GM23248 (cell line): ENCODE measurements around the gene ACP2.

Experiments used
- EZH2 ChIP-seq: fragments of 200-600 bp; sonication (generic); IDR thresholded peaks from 2 replicates; pipeline ENCODE4 v1.6.1; 2018; ENCODE audit warnings: antibody characterized with exemption, mild to moderate bottlenecking; ENCODE audit not compliant: insufficient read depth, poor library complexity, severe bottlenecking
- EZH2phosphoT487 ChIP-seq: fragments of 200-600 bp; sonication (generic); IDR thresholded peaks from 2 replicates; pipeline ENCODE4 v1.6.1; 2018; ENCODE audit warnings: antibody characterized with exemption, moderate library complexity, mild to moderate bottlenecking, low read depth; ENCODE audit not compliant: insufficient read depth

DNA sequence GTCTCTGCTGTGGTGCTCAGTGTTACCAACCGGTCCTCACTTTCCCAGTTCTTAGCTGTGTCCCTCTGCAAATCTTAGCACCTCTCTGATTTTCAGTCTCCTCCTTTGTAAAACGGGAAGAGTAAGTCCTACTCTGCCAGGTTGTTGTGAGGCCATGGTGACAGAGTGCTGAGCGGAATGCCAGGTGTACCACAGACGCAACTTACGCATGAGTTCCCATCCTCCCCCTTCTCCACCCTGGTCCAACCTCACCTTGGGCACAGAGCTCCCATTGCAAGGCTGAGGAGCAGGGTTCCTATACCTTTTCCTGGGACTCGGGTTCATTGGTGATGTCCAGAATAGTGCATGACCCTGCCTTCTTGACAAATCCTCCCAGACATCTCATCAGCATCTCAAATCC lies 41.2 kb downstream of the ACP2 start:
- TF ChIP-seq EZH2: no peak
- no peak for TF ChIP-seq EZH2phosphoT487
